Peyer's patch (tissue), 4 donors: ENCODE measurements around the gene TWF1. TPM values are rescaled to one million over a fixed set of nuclear protein-coding genes. Genes with fewer than 3 reads are reported as not detected.
A peak's percentile ranks its signal among the peaks of the same experiment; 100 is the strongest.

Experiments used
- DNase-seq, 3 donors: peaks; one replicate each; pipeline ENCODE4 v3.0.0-alpha.2; 2017 to 2019
- H3K27ac ChIP-seq, 4 donors: fragments of 200-600 bp; sonication (generic); one replicate each; pipeline ENCODE4 v1.5.1; 2016 to 2019
- H3K27me3 ChIP-seq, 2 donors: fragments of 200-600 bp; sonication (generic); one replicate each; pipeline ENCODE4 v1.5.1; 2019
- H3K36me3 ChIP-seq, 3 donors: fragments of 200-600 bp; sonication (generic); one replicate each; pipeline ENCODE4 v1.5.1; 2016 to 2019
- H3K4me1 ChIP-seq, 4 donors: fragments of 200-600 bp; sonication (generic); one replicate each; pipeline ENCODE4 v1.5.1; 2016 to 2019
- H3K4me3 ChIP-seq, 4 donors: fragments of 200-600 bp; sonication (generic); 1 replicate in 3 of 4; 2 replicates in 1 of 4; pipeline ENCODE4 v1.5.1; 2016 to 2019; ENCODE audit warnings: mild to moderate bottlenecking in 1 of 4
- H3K9me3 ChIP-seq, 4 donors: fragments of 200-600 bp; sonication (generic); one replicate each; pipeline ENCODE4 v1.5.1; 2016 to 2019; ENCODE audit warnings: mild to moderate bottlenecking in 1 of 4
- POLR2A ChIP-seq, 2 donors: fragments of 450-650 bp; IDR thresholded peaks; one replicate each; pipeline ENCODE4 v1.5.1; 2017; ENCODE audit warnings: antibody characterized with exemption in 2 of 2, mild to moderate bottlenecking in 2 of 2, moderate library complexity in 2 of 2
- total RNA-seq, 4 donors: library from RNA; depleted of rRNA; stranded (reverse); fragments of >200 nt; gene quantifications; one replicate each; pipeline ENCODE4 v1.1.0, GENCODE V29; 2016
- TF ChIP-seq, protein P1 (sequence below), 6 experiments: fragments of 450-650 bp in 4 of 6; fragments of 200-600 bp in 2 of 6; sonication (generic) in 1 of 6; IDR thresholded peaks; one replicate each; pipeline ENCODE4 v1.5.1; 2017 to 2019; ENCODE audit warnings: antibody characterized with exemption in 6 of 6, mild to moderate bottlenecking in 3 of 6, moderate library complexity in 1 of 6

TWF1 gene
- total RNA-seq, 4 donors from 2014 or later, result 40.9 to 126 (median 64.0) TPM

GRCh38 chr12:43805149-43805859, 813 bp downstream of the TWF1 start:
- TF ChIP-seq, protein P1, sequence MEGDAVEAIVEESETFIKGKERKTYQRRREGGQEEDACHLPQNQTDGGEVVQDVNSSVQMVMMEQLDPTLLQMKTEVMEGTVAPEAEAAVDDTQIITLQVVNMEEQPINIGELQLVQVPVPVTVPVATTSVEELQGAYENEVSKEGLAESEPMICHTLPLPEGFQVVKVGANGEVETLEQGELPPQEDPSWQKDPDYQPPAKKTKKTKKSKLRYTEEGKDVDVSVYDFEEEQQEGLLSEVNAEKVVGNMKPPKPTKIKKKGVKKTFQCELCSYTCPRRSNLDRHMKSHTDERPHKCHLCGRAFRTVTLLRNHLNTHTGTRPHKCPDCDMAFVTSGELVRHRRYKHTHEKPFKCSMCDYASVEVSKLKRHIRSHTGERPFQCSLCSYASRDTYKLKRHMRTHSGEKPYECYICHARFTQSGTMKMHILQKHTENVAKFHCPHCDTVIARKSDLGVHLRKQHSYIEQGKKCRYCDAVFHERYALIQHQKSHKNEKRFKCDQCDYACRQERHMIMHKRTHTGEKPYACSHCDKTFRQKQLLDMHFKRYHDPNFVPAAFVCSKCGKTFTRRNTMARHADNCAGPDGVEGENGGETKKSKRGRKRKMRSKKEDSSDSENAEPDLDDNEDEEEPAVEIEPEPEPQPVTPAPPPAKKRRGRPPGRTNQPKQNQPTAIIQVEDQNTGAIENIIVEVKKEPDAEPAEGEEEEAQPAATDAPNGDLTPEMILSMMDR (IDR thresholded peaks at IDR 0.05), result no peak
- no peak for TF ChIP-seq POLR2A (IDR thresholded peaks at IDR 0.05)
- H3K4me3 ChIP-seq, result peak overlapping the region; percentile 82 to 96 (median 92)
- DNase-seq, result no peak

DNA sequence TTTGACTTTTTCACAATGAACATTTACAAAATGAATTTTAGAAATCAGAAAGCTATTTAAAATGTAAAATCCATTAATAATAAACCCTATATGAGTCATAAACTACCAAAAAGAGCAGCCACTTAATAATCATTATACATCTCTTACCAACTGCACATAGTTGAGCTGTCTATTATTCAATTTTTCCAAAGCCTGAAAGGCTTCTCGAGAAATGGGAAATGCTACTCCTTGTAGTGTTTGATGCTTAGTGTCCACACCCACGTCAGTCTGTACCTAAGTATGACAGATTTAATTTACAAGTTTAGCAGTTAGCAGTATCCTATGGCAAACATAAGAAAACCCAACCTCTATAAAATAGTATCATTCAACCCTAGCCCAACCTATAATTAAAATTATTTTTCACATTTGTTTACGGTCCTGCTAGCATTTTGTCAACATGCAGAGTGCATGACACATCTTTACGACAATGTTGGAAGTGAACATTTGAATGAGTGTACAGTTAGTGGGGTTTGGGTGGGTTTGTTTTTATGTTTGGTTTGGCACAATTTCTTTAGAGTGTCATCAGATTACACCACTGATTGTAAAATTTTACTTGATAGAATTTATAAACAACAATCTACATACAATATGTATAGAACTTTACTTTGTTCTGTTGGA, 8.4 kb downstream of the TWF1 start:
- no peaks in the 10 kb centered on the region for H3K9me3 ChIP-seq
- no peak overlapping the region for H3K27ac ChIP-seq
- no peaks in the 10 kb centered on the region for H3K27me3 ChIP-seq
- peaks cover 0 to 79% (median 0%) of the 10 kb centered on the region in 3 donors for H3K36me3 ChIP-seq
- H3K4me1 ChIP-seq, result no peaks in the 10 kb centered on the region
- no peak for TF ChIP-seq POLR2A (IDR thresholded peaks at IDR 0.05)
- TF ChIP-seq, protein P1 (IDR thresholded peaks at IDR 0.05), result no peak
- no peak for DNase-seq
- no peak overlapping the region for H3K4me3 ChIP-seq

More at GRCh38 chr12:43805149-43805859, 813 bp downstream of the TWF1 start:
- H3K36me3 ChIP-seq, result peaks cover 0 to 27% (median 0%) of the 10 kb centered on the region in 3 donors
- no peaks in the 10 kb centered on the region for H3K9me3 ChIP-seq
- H3K27ac ChIP-seq, result peak overlapping the region; percentile 94 to 98 (median 94)
- no peaks in the 10 kb centered on the region for H3K27me3 ChIP-seq
- H3K4me1 ChIP-seq, result peaks cover 0 to 28% (median 3%) of the 10 kb centered on the region in 4 donors

GRCh38 chr12:43795716-43796280, 10.3 kb downstream of the TWF1 start:
- no peak for TF ChIP-seq POLR2A (IDR thresholded peaks at IDR 0.05)
- TF ChIP-seq, protein P1 (IDR thresholded peaks at IDR 0.05), result no peak
- Histone ChIP-seq H3K4me1 (no peaks in the 10 kb centered on the region), H3K4me3 (no peak overlapping the region), H3K27me3 (no peaks in the 10 kb centered on the region), H3K27ac (no peak overlapping the region), H3K36me3 (peaks cover 0 to 69% (median 0%) of the 10 kb centered on the region in 3 donors), H3K9me3 (no peaks in the 10 kb centered on the region)
- no peak for DNase-seq

- Histone ChIP-seq H3K4me1 (no peaks in the 10 kb centered on the region), H3K4me3 (no peak overlapping the region), H3K27ac (no peak overlapping the region), H3K36me3 (peaks cover 0 to 43% (median 0%) of the 10 kb centered on the region in 3 donors), H3K9me3 (no peaks in the 10 kb centered on the region), H3K27me3 (no peaks in the 10 kb centered on the region)
- DNase-seq, result no peak
- TF ChIP-seq, protein P1 (IDR thresholded peaks at IDR 0.05), result no peak
Observed at GRCh38 chr12:43789941-43790340, 16.2 kb downstream of the TWF1 start.

DNA sequence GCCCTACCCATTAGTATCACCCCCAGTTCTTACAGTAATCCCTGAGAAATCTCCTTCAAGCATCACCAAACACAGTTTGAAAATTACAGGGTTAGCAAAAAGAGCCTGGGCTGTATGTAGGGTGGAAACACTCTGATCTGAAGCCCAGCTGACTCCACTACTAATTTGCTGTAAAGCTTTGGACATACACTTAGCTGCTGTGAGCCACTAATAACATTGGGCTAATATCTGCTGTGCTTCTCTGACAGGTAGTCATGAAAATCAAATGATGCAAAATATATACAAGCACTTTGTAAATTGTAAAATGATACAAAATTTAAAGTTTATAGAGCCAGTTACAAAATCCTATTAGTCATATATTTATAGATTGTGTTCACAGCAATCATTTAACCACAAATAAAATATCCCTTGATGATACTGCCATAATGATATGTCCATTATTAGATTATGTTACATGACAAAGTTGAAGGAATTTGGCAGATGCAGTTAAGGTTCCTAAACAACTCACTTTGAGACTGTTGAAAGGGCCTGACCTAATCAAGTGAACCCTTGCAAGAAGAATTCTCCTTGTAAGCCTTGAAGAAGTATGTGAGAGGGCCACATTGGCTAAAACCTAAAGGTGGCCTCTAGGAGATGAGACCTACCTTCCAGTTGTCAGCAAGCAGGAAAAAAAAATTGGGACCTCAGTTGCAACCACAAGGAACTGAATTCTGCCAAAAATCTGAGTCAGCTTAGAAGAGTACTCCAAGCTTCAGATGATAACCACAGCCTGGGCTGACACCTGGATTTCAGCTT, 19.0 kb downstream of the TWF1 start:
- DNase-seq, result no peak
- Histone ChIP-seq H3K9me3 (no peaks in the 10 kb centered on the region), H3K4me3 (no peak overlapping the region), H3K27me3 (no peaks in the 10 kb centered on the region), H3K4me1 (no peaks in the 10 kb centered on the region), H3K36me3 (peaks cover 0 to 60% (median 0%) of the 10 kb centered on the region in 3 donors), H3K27ac (no peak overlapping the region)
- TF ChIP-seq POLR2A (IDR thresholded peaks at IDR 0.05), result no peak
- TF ChIP-seq, protein P1 (IDR thresholded peaks at IDR 0.05), result no peak
